Measurements from ENCODE around the gene MAP1B. TPM values are rescaled to one million over a fixed set of nuclear protein-coding genes. Genes with fewer than 3 reads are reported as not detected.

MAP1B gene
- total and polyA plus RNA-seq, 9 of the 15 experiments (the other 6 are each of a cell fraction or from before 2014, with no cell fraction given): 5.2 to 66.1 (median 17.3) TPM

DNA sequence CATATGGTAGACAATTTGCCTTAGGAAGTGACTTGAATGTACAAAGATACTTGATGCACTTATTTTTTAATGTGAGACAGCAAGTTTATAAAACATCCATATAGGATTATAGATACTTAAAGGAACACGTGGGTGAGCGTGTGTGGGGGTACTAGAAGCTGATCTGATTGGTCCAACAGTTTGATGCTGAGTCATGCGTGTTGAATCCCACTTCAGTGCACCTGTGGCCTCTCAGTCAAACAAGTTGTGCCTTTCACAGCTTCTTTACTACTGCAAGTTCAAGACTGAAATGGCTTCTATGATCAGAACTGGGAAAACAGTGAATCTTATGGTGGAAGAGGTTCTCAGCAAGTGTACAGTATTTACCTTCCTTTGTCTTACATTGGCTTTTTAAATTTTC, 98.9 kb downstream of the MAP1B start (continued):
- TF ChIP-seq TFAM (CRISPR knock-in tag; conservative IDR thresholded peaks at IDR 0.05) (no peak), BHLHE40 (IDR thresholded peaks at IDR 0.05; ENCODE audit: low read length) (no peak)
- TF ChIP-seq, protein P1, sequence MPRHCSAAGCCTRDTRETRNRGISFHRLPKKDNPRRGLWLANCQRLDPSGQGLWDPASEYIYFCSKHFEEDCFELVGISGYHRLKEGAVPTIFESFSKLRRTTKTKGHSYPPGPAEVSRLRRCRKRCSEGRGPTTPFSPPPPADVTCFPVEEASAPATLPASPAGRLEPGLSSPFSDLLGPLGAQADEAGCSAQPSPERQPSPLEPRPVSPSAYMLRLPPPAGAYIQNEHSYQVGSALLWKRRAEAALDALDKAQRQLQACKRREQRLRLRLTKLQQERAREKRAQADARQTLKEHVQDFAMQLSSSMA (CRISPR knock-in tag; IDR thresholded peaks at IDR 0.05): no peak
- TF ChIP-seq, protein P2, sequence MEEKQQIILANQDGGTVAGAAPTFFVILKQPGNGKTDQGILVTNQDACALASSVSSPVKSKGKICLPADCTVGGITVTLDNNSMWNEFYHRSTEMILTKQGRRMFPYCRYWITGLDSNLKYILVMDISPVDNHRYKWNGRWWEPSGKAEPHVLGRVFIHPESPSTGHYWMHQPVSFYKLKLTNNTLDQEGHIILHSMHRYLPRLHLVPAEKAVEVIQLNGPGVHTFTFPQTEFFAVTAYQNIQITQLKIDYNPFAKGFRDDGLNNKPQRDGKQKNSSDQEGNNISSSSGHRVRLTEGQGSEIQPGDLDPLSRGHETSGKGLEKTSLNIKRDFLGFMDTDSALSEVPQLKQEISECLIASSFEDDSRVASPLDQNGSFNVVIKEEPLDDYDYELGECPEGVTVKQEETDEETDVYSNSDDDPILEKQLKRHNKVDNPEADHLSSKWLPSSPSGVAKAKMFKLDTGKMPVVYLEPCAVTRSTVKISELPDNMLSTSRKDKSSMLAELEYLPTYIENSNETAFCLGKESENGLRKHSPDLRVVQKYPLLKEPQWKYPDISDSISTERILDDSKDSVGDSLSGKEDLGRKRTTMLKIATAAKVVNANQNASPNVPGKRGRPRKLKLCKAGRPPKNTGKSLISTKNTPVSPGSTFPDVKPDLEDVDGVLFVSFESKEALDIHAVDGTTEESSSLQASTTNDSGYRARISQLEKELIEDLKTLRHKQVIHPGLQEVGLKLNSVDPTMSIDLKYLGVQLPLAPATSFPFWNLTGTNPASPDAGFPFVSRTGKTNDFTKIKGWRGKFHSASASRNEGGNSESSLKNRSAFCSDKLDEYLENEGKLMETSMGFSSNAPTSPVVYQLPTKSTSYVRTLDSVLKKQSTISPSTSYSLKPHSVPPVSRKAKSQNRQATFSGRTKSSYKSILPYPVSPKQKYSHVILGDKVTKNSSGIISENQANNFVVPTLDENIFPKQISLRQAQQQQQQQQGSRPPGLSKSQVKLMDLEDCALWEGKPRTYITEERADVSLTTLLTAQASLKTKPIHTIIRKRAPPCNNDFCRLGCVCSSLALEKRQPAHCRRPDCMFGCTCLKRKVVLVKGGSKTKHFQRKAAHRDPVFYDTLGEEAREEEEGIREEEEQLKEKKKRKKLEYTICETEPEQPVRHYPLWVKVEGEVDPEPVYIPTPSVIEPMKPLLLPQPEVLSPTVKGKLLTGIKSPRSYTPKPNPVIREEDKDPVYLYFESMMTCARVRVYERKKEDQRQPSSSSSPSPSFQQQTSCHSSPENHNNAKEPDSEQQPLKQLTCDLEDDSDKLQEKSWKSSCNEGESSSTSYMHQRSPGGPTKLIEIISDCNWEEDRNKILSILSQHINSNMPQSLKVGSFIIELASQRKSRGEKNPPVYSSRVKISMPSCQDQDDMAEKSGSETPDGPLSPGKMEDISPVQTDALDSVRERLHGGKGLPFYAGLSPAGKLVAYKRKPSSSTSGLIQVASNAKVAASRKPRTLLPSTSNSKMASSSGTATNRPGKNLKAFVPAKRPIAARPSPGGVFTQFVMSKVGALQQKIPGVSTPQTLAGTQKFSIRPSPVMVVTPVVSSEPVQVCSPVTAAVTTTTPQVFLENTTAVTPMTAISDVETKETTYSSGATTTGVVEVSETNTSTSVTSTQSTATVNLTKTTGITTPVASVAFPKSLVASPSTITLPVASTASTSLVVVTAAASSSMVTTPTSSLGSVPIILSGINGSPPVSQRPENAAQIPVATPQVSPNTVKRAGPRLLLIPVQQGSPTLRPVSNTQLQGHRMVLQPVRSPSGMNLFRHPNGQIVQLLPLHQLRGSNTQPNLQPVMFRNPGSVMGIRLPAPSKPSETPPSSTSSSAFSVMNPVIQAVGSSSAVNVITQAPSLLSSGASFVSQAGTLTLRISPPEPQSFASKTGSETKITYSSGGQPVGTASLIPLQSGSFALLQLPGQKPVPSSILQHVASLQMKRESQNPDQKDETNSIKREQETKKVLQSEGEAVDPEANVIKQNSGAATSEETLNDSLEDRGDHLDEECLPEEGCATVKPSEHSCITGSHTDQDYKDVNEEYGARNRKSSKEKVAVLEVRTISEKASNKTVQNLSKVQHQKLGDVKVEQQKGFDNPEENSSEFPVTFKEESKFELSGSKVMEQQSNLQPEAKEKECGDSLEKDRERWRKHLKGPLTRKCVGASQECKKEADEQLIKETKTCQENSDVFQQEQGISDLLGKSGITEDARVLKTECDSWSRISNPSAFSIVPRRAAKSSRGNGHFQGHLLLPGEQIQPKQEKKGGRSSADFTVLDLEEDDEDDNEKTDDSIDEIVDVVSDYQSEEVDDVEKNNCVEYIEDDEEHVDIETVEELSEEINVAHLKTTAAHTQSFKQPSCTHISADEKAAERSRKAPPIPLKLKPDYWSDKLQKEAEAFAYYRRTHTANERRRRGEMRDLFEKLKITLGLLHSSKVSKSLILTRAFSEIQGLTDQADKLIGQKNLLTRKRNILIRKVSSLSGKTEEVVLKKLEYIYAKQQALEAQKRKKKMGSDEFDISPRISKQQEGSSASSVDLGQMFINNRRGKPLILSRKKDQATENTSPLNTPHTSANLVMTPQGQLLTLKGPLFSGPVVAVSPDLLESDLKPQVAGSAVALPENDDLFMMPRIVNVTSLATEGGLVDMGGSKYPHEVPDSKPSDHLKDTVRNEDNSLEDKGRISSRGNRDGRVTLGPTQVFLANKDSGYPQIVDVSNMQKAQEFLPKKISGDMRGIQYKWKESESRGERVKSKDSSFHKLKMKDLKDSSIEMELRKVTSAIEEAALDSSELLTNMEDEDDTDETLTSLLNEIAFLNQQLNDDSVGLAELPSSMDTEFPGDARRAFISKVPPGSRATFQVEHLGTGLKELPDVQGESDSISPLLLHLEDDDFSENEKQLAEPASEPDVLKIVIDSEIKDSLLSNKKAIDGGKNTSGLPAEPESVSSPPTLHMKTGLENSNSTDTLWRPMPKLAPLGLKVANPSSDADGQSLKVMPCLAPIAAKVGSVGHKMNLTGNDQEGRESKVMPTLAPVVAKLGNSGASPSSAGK (IDR thresholded peaks at IDR 0.05): no peak

Measured in K562 (cell line).